H1 (cell line): ENCODE results near the gene PUS3. TPM values are rescaled to one million over a fixed set of nuclear protein-coding genes. Genes with fewer than 3 reads are reported as not detected.

Experiments used
- CTCF ChIA-PET: fragments of 300-600 bp; sonication (Branson Sonifier 250); formaldehyde crosslinking; loops from one replicate; lab custom pipeline; 2021; ENCODE audit not compliant: partially characterized antibody; lab: Charles Lee
- POLR2A ChIA-PET: fragments of 300-600 bp; sonication (Branson Sonifier 250); formaldehyde crosslinking; loops from one replicate; lab custom pipeline; 2021; ENCODE audit warnings: inconsistent platforms; ENCODE audit not compliant: partially characterized antibody; lab: Charles Lee
- DNase-seq, 2 experiments: peaks; one replicate each; pipeline versions ENCODE4 v3.0.0 to v3.0.0-alpha.2; 2010 to 2022; ENCODE audit warnings: low spot score in 2 of 2, low read depth in 1 of 2, mixed read lengths in 1 of 2
- FAIRE-seq: peaks from 2 replicates; lab custom pipeline; 2011; peaks lifted over from hg19 to GRCh38; lab: Jason Lieb, UNC
- H2AFZ ChIP-seq: 2 replicates; pipeline ENCODE4 v1.8.1; 2012; ENCODE audit warnings: low read length, inconsistent platforms
- H2AK5ac ChIP-seq: 2 replicates; pipeline ENCODE4 v1.6.1; 2013; ENCODE audit warnings: low read depth, low read length
- H2BK120ac ChIP-seq: replicated peaks from 2 replicates; pipeline ENCODE3; 2013; ENCODE audit warnings: low read depth, low read length, inconsistent platforms
- H2BK12ac ChIP-seq: 2 replicates; pipeline ENCODE4 v1.6.1; 2013; ENCODE audit warnings: low read depth, low read length
- H2BK15ac ChIP-seq: 2 replicates; pipeline ENCODE4 v1.6.1; 2013; ENCODE audit warnings: low read length
- H2BK20ac ChIP-seq: 2 replicates; pipeline ENCODE4 v1.6.1; 2013; ENCODE audit warnings: low read length
- H2BK5ac ChIP-seq: 2 replicates; pipeline ENCODE4 v1.6.1; 2013; ENCODE audit warnings: low read depth, low read length
- H3K14ac ChIP-seq: 2 replicates; pipeline ENCODE4 v1.6.1; 2013; ENCODE audit warnings: inconsistent platforms; ENCODE audit not compliant: insufficient read length
- H3K18ac ChIP-seq: 2 replicates; pipeline ENCODE4 v1.6.1; 2013; ENCODE audit warnings: low read length; ENCODE audit errors: extremely low read depth
- H3K23ac ChIP-seq: 2 replicates; pipeline ENCODE4 v1.6.1; 2013; ENCODE audit warnings: inconsistent platforms; ENCODE audit not compliant: insufficient read length
- H3K23me2 ChIP-seq: 2 replicates; pipeline ENCODE4 v1.6.1; 2013; ENCODE audit warnings: low read depth, low read length
- H3K27ac ChIP-seq: 2 replicates; pipeline ENCODE4 v1.6.1; 2011; ENCODE audit warnings: low read depth, low read length, inconsistent platforms
- H3K27me3 ChIP-seq, 4 experiments: replicated peaks in 1 of 4; 1 replicate in 1 of 4; 2 replicates in 3 of 4; pipeline versions ENCODE4 v1.6.1 to v1.8.1; 2011 to 2013; ENCODE audit warnings: low read length in 3 of 4, mild to moderate bottlenecking in 3 of 4, inconsistent platforms in 2 of 4, mixed read lengths in 2 of 4, moderate library complexity in 1 of 4; ENCODE audit not compliant: control insufficient read depth in 3 of 4, insufficient read depth in 3 of 4; ENCODE audit errors: extremely low read depth in 1 of 4
- H3K36me3 ChIP-seq, 4 experiments: 2 replicates each; pipeline versions ENCODE4 v1.6.1 to v1.8.1; 2011 to 2013; ENCODE audit warnings: mild to moderate bottlenecking in 4 of 4, low read length in 3 of 4, moderate library complexity in 2 of 4, control low read depth in 1 of 4, inconsistent platforms in 1 of 4; ENCODE audit not compliant: insufficient read depth in 4 of 4, control insufficient read depth in 2 of 4
- H3K4ac ChIP-seq: replicated peaks from 2 replicates; pipeline ENCODE3; 2013; ENCODE audit warnings: low read length, low read depth, mixed read lengths, inconsistent platforms; ENCODE audit not compliant: insufficient read length
- H3K4me1 ChIP-seq, 4 experiments: replicated peaks in 1 of 4; 1 replicate in 1 of 4; 2 replicates in 3 of 4; pipeline versions ENCODE4 v1.6.1 to v1.8.1; 2011 to 2013; ENCODE audit warnings: low read length in 3 of 4, inconsistent platforms in 2 of 4, mixed read lengths in 1 of 4; ENCODE audit not compliant: insufficient read depth in 4 of 4, control insufficient read depth in 3 of 4
- H3K4me2 ChIP-seq, 2 experiments: 2 replicates each; pipeline versions ENCODE4 v1.6.1 to v1.8.1; 2011 to 2013; ENCODE audit warnings: low read depth in 2 of 2, low read length in 2 of 2, control low read depth in 1 of 2, inconsistent platforms in 1 of 2, mild to moderate bottlenecking in 1 of 2; ENCODE audit not compliant: insufficient read depth in 1 of 2
- H3K4me3 ChIP-seq, 4 experiments: fragments of 200-600, 300-600 bp in 1 of 4; sonication (generic), shearing (Covaris generic), sonication (Bioruptor Twin) in 1 of 4; 2 replicates each; pipeline versions ENCODE4 v1.5.1 to v1.8.1; 2011 to 2016; ENCODE audit warnings: low read length in 4 of 4, low read depth in 3 of 4, control low read depth in 2 of 4, inconsistent platforms in 2 of 4, mild to moderate bottlenecking in 2 of 4, mixed read lengths in 1 of 4, moderate library complexity in 1 of 4; ENCODE audit not compliant: insufficient read depth in 2 of 4; ENCODE audit errors: extremely low read depth in 1 of 4
- H3K56ac ChIP-seq: replicated peaks from 2 replicates; pipeline ENCODE3; 2013; ENCODE audit warnings: low read depth, mild to moderate bottlenecking, mixed read lengths, low read length, inconsistent platforms; ENCODE audit not compliant: insufficient read length
- H3K79me1 ChIP-seq: 2 replicates; pipeline ENCODE4 v1.6.1; 2013; ENCODE audit warnings: low read depth, low read length, control low read depth
- H3K79me2 ChIP-seq, 2 experiments: 2 replicates each; pipeline versions ENCODE4 v1.6.1 to v1.8.1; 2012 to 2013; ENCODE audit warnings: low read length in 2 of 2, mild to moderate bottlenecking in 2 of 2, inconsistent platforms in 1 of 2; ENCODE audit not compliant: insufficient read depth in 2 of 2, control insufficient read depth in 1 of 2
- H3K9ac ChIP-seq, 4 experiments: replicated peaks in 1 of 4; 1 replicate in 1 of 4; 2 replicates in 3 of 4; pipeline versions ENCODE4 v1.6.1 to v1.8.1; 2011 to 2013; ENCODE audit warnings: low read depth in 3 of 4, low read length in 3 of 4, control low read depth in 2 of 4, mild to moderate bottlenecking in 2 of 4, moderate library complexity in 2 of 4, inconsistent platforms in 1 of 4; ENCODE audit errors: extremely low read depth in 1 of 4
- H3K9me3 ChIP-seq, 2 experiments: 2 replicates each; pipeline versions ENCODE4 v1.6.1 to v1.8.1; 2012 to 2013; ENCODE audit warnings: mild to moderate bottlenecking in 2 of 2, moderate library complexity in 2 of 2, control low read depth in 1 of 2, inconsistent platforms in 1 of 2, low read depth in 1 of 2, low read length in 1 of 2, mixed read lengths in 1 of 2; ENCODE audit not compliant: insufficient read depth in 2 of 2
- H4K20me1 ChIP-seq, 2 experiments: replicated peaks in 1 of 2; 2 replicates each; pipeline versions ENCODE3 to v1.8.1; 2011 to 2013; ENCODE audit warnings: inconsistent platforms in 2 of 2, low read length in 2 of 2, mild to moderate bottlenecking in 1 of 2; ENCODE audit not compliant: insufficient read depth in 2 of 2, control insufficient read depth in 1 of 2
- H4K5ac ChIP-seq: 2 replicates; pipeline ENCODE4 v1.6.1; 2013; ENCODE audit warnings: low read length, low read depth, mixed read lengths, inconsistent platforms; ENCODE audit not compliant: insufficient read length
- H4K8ac ChIP-seq: 2 replicates; pipeline ENCODE4 v1.8.0; 2013; ENCODE audit warnings: mild to moderate bottlenecking, moderate library complexity, low read length, inconsistent platforms; ENCODE audit not compliant: insufficient read depth; ENCODE audit errors: extremely low read depth
- H4K91ac ChIP-seq: replicated peaks from 2 replicates; pipeline ENCODE3; 2013; ENCODE audit warnings: low read length, mixed read lengths, inconsistent platforms; ENCODE audit not compliant: insufficient read length
- ASH2L ChIP-seq: fragments of 200-600, 300-600 bp; sonication (generic); IDR thresholded peaks from one replicate; pipeline ENCODE4 v1.7.1; 2017; ENCODE audit warnings: low read length
- KDM5A ChIP-seq: fragments of 200-600 bp; IDR thresholded peaks from 2 replicates; pipeline ENCODE4 v1.7.1; 2012; ENCODE audit warnings: mild to moderate bottlenecking, low read length, inconsistent platforms, mixed read lengths
- POLR2A ChIP-seq, 2 experiments: IDR thresholded peaks; 1 replicate in 1 of 2; 2 replicates in 1 of 2; pipeline ENCODE4 v1.6.1; 2011; ENCODE audit warnings: low read depth in 2 of 2, low read length in 2 of 2, mild to moderate bottlenecking in 2 of 2; ENCODE audit errors: control extremely low read depth in 1 of 2
- RFX5 ChIP-seq: IDR thresholded peaks from 2 replicates; pipeline ENCODE4 v1.6.1; 2011; ENCODE audit warnings: low read depth, low read length, improper control_type of control experiment, borderline replicate concordance
- RNF2 ChIP-seq: fragments of 200-900, 300-1000 bp; sonication (generic); IDR thresholded peaks from 2 replicates; pipeline ENCODE4 v1.7.1; 2016; ENCODE audit warnings: borderline replicate concordance, low read depth, mild to moderate bottlenecking, antibody characterized with exemption, low read length; ENCODE audit not compliant: poor library complexity, severe bottlenecking; ENCODE audit errors: missing control alignments
- ZNF274 ChIP-seq: IDR thresholded peaks from 2 replicates; pipeline ENCODE4 v1.7.0; 2012; ENCODE audit warnings: low read length, borderline replicate concordance; ENCODE audit errors: extremely low read depth
- polyA plus RNA-seq, 7 experiments: library from polyadenylated mRNA; depleted of rRNA in 3 of 7; stranded (reverse) in 5 of 7; unstranded in 2 of 7; fragments of >200 nt in 5 of 7; fragments of 200-250 nt in 2 of 7; gene quantifications; 1 replicate in 5 of 7; 2 replicates in 1 of 7; 4 replicates in 1 of 7; pipeline versions ENCODE4 v1.2.1 to v1.2.3, GENCODE V29; 2011 to 2013; ENCODE audit warnings: missing spikeins in 2 of 7, mixed read lengths in 2 of 7
- total RNA-seq: library from RNA; stranded (reverse); fragmentation: NEBNext Ultra II Directional; extraction: Animal tissue kit (Norgen Biotek cat#: 25700); gene quantifications from 2 replicates; pipeline ENCODE4 v1.2.1, GENCODE V29; 2021

PUS3 gene
- total and polyA plus RNA-seq, 2 of the 8 experiments (the other 6 are each of a cell fraction or from before 2014, with no cell fraction given): 8.7 to 22.6 TPM

DNA sequence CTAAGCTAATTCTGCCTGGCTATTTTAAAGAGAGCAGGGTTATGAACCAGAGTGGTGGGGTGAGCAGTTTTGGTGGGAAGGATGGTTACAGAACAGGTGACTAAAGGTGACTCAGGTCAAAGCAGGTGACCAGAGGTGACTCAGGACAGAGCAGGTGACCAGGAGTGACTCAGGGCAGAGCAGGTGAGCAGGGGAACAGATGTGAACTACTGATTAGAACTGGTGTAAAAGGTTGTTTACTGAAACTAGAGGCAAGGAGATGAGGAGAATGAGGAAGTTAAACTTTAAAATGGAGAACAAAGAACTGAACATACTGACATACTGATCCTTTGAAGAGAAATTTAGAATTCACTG, 30.9 kb downstream of the PUS3 start:
- DNase-seq (no peak), FAIRE-seq (no peak)
- Histone ChIP-seq H2AFZ (no peak overlapping the region), H3K79me1 (no peaks in the 10 kb centered on the region), H3K79me2 (no peaks in the 10 kb centered on the region), H3K9me3 (peaks cover 0 to under 1% of the 10 kb centered on the region in 2 experiments; a peak in 1 of 4 replicates), H3K4me3 (no peak overlapping the region), H3K18ac (no peak overlapping the region), H3K56ac (no peak overlapping the region), H3K4ac (no peak overlapping the region), H2AK5ac (no peak overlapping the region), H2BK20ac (no peak overlapping the region), H4K5ac (no peak overlapping the region), H3K27me3 (no peaks in the 10 kb centered on the region), H3K4me1 (no peaks in the 10 kb centered on the region; a peak in 1 of 7 replicates), H3K36me3 (no peaks in the 10 kb centered on the region), H3K23ac (no peak overlapping the region), H3K9ac (no peak overlapping the region), H4K8ac (no peak overlapping the region), H4K20me1 (no peaks in the 10 kb centered on the region), H3K27ac (no peak overlapping the region), H3K14ac (no peak overlapping the region), H4K91ac (no peak overlapping the region), H2BK15ac (no peak overlapping the region), H2BK5ac (no peak overlapping the region), H3K23me2 (0 out of 2 replicates have a peak, but pooled peaks cover 2% of the 10 kb centered on the region), H2BK12ac (no peak overlapping the region), H2BK120ac (no peak overlapping the region), H3K4me2 (no peak overlapping the region)
- CTCF ChIA-PET: interaction anchor here (0.8 to 1.5 kb wide), 5 partner anchors 24 to 1109 kb away, joined by 3 read pairs; no protein-coding TSS in a partner anchor
- POLR2A ChIA-PET: no interaction called here
- no peak for TF ChIP-seq KDM5A
- no peak for TF ChIP-seq ZNF274
- no peak for TF ChIP-seq POLR2A (IDR thresholded peaks at IDR 0.05; ENCODE audit: control extremely low read depth in 1 of 2, low read depth in 2 of 2, low read length in 2 of 2)
- TF ChIP-seq RFX5: no peak
- no peak for TF ChIP-seq RNF2
- no peak for TF ChIP-seq ASH2L
